Measurements from ENCODE around the gene AUP1.

GRCh38 chr2:74556159-74556558 lies 26.7 kb upstream of the AUP1 start:
- TF ChIP-seq CTCF (IDR thresholded peaks at IDR 0.05) = no peak
- TF ChIP-seq POLR2AphosphoS5 (IDR thresholded peaks at IDR 0.05) = no peak
- TF ChIP-seq POLR2A (IDR thresholded peaks at IDR 0.05) = no peak

Measured in breast epithelium (tissue), 3 donors.